Measurements from ENCODE around the gene DNAJC27.

GRCh38 chr2:24957221-24957620 lies 14.5 kb downstream of the DNAJC27 start:
- no peak for TF ChIP-seq POLR2A (IDR thresholded peaks at IDR 0.05; ENCODE audit: low read length)
- TF ChIP-seq FOSL2 (IDR thresholded peaks at IDR 0.05) = no peak
- no peak for TF ChIP-seq FOSL2 (CRISPR knock-in tag; IDR thresholded peaks at IDR 0.05)

Measured in A549 (cell line).